Nephron (organoid): ENCODE measurements around the gene BIRC7.

Experiments
- H3K27ac Mint-ChIP-seq, 3 experiments: 2 replicates each; pipeline ENCODE4 v1.8.0; 2020; ENCODE audit warnings: mixed read lengths in 3 of 3, mild to moderate bottlenecking in 2 of 3, moderate library complexity in 1 of 3
- H3K27me3 Mint-ChIP-seq: 2 replicates; pipeline ENCODE4 v1.8.0; 2021; ENCODE audit warnings: low read depth, mild to moderate bottlenecking, moderate library complexity, mixed read lengths
- H3K36me3 Mint-ChIP-seq: 2 replicates; pipeline ENCODE4 v1.8.0; 2020; ENCODE audit warnings: low read depth, mixed read lengths
- H3K4me1 Mint-ChIP-seq: 2 replicates; pipeline ENCODE4 v1.8.0; 2020; ENCODE audit warnings: mixed read lengths
- H3K4me3 Mint-ChIP-seq, 3 experiments: 2 replicates each; pipeline ENCODE4 v1.8.0; 2020; ENCODE audit warnings: mild to moderate bottlenecking in 3 of 3, mixed read lengths in 3 of 3, moderate library complexity in 2 of 3
- H3K9me3 Mint-ChIP-seq: 2 replicates; pipeline ENCODE4 v1.8.0; 2020; ENCODE audit warnings: mixed read lengths
- TF ChIP-seq, protein P1 (sequence below), 3 experiments: fragments of 200-600 bp; sonication (generic); IDR thresholded peaks; one replicate each; pipeline ENCODE4 v1.5.0; 2021; ENCODE audit warnings: antibody characterized with exemption in 3 of 3; ENCODE audit not compliant: unreplicated experiment in 3 of 3

Gene BIRC7

GRCh38 chr20:63288581-63289251 is 53.0 kb downstream of the BIRC7 start:
- Mint-ChIP-seq H3K9me3 (no peaks in the 10 kb centered on the region), H3K4me1 (no peaks in the 10 kb centered on the region), H3K4me3 (no peak overlapping the region), H3K36me3 (peaks cover 6% of the 10 kb centered on the region), H3K27ac (no peak overlapping the region), H3K27me3 (peaks cover 4% of the 10 kb centered on the region)
- TF ChIP-seq, protein P1, sequence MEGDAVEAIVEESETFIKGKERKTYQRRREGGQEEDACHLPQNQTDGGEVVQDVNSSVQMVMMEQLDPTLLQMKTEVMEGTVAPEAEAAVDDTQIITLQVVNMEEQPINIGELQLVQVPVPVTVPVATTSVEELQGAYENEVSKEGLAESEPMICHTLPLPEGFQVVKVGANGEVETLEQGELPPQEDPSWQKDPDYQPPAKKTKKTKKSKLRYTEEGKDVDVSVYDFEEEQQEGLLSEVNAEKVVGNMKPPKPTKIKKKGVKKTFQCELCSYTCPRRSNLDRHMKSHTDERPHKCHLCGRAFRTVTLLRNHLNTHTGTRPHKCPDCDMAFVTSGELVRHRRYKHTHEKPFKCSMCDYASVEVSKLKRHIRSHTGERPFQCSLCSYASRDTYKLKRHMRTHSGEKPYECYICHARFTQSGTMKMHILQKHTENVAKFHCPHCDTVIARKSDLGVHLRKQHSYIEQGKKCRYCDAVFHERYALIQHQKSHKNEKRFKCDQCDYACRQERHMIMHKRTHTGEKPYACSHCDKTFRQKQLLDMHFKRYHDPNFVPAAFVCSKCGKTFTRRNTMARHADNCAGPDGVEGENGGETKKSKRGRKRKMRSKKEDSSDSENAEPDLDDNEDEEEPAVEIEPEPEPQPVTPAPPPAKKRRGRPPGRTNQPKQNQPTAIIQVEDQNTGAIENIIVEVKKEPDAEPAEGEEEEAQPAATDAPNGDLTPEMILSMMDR (IDR thresholded peaks at IDR 0.05; ENCODE audit: unreplicated experiment in 3 of 3): no peak

GRCh38 chr20:63289311-63290135 is 53.8 kb downstream of the BIRC7 start:
- Mint-ChIP-seq H3K27me3 (peaks cover 4% of the 10 kb centered on the region), H3K4me1 (no peaks in the 10 kb centered on the region), H3K36me3 (peaks cover 3% of the 10 kb centered on the region), H3K4me3 (no peak overlapping the region), H3K9me3 (no peaks in the 10 kb centered on the region), H3K27ac (no peak overlapping the region)
- TF ChIP-seq, protein P1 (IDR thresholded peaks at IDR 0.05; ENCODE audit: unreplicated experiment in 3 of 3): no peak
